Neural progenitor cell (in vitro differentiated cells): ENCODE measurements around the gene MOB2.

ENCODE experiments used
- CTCF ChIP-seq: fragments of 200-600 bp; sonication (generic); IDR thresholded peaks from 2 replicates; pipeline ENCODE4 v1.5.1; 2017; ENCODE audit warnings: antibody characterized with exemption, mild to moderate bottlenecking
- EZH2 ChIP-seq: fragments of 200-600 bp; sonication (generic); IDR thresholded peaks from 2 replicates; pipeline ENCODE4 v1.6.1; 2017; ENCODE audit warnings: antibody characterized with exemption, mild to moderate bottlenecking, moderate library complexity
- EZH2phosphoT487 ChIP-seq: fragments of 200-600 bp; sonication (generic); IDR thresholded peaks from 2 replicates; pipeline ENCODE4 v1.6.1; 2017; ENCODE audit warnings: antibody characterized with exemption

GRCh38 chr11:1497600-1497999 is 11.0 kb upstream of the MOB2 start:
- TF ChIP-seq CTCF = no peak
- no peak for TF ChIP-seq EZH2
- TF ChIP-seq EZH2phosphoT487 = no peak
